ENCODE results near the gene TMEM179. TPM values are rescaled to one million over a fixed set of nuclear protein-coding genes. Genes with fewer than 3 reads are reported as not detected.

The TMEM179 gene
- total and polyA plus RNA-seq, 3 donors from 2014 or later = 4.9 to 12.1 (median 9.8) TPM

DNA sequence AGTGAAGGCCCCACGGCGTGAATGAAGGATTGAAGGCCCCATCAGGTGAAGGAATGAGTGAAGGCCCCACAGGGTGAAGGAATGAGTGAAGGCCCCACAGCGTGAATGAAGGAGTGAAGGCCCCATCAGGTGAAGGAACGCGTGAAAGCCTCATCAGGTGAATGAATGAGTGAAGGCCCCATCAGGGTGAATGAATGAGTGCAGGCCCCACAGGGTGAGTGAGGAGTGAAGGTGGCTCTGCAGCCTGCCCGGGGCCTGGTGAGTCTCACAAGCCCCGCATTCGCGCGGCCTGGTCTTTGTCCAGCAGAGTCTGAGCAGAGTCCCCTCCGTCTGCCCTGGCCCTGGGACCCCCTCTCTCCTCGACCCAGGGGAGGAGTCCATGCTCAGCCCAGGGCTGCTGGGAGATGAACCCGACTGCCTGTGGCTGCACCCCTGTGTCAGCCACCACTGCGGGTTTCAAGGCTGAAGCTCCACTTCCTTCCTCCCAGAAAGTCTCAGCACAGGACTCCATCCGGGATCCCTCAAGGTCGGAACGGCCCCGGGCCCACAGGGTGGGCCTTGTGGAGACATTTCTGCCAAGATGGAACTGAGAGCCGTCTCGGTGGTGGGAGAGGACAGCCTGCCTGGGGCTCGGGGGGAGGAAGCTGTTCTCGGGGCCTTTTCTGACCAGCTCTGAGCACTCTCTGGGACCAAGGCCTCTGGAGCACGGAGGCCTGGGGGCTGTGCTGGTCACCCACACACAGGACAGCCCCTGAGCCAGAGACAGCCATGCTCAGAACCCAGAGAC is 37.4 kb upstream of the TMEM179 start:
- intact Hi-C loops (cut with DNase I; ENCODE audit: low total_unique reads) = no loop called here
- DNase-seq = no peak
- Histone ChIP-seq H3K4me3 (no peak overlapping the region), H3K9me3 (no peaks in the 10 kb centered on the region), H3K27ac (no peak overlapping the region), H3K36me3 (ENCODE audit: low read depth, missing control alignments) (no peaks in the 10 kb centered on the region), H3K4me1 (no peaks in the 10 kb centered on the region), H3K27me3 (no peaks in the 10 kb centered on the region)
- WGBS, 2 donors = 70% methylated on average over 15 to 20 of the region's 23 CpGs
- TF ChIP-seq, protein P1, sequence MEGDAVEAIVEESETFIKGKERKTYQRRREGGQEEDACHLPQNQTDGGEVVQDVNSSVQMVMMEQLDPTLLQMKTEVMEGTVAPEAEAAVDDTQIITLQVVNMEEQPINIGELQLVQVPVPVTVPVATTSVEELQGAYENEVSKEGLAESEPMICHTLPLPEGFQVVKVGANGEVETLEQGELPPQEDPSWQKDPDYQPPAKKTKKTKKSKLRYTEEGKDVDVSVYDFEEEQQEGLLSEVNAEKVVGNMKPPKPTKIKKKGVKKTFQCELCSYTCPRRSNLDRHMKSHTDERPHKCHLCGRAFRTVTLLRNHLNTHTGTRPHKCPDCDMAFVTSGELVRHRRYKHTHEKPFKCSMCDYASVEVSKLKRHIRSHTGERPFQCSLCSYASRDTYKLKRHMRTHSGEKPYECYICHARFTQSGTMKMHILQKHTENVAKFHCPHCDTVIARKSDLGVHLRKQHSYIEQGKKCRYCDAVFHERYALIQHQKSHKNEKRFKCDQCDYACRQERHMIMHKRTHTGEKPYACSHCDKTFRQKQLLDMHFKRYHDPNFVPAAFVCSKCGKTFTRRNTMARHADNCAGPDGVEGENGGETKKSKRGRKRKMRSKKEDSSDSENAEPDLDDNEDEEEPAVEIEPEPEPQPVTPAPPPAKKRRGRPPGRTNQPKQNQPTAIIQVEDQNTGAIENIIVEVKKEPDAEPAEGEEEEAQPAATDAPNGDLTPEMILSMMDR (IDR thresholded peaks at IDR 0.05) = no peak
- no peak for TF ChIP-seq POLR2A (IDR thresholded peaks at IDR 0.05)

DNA sequence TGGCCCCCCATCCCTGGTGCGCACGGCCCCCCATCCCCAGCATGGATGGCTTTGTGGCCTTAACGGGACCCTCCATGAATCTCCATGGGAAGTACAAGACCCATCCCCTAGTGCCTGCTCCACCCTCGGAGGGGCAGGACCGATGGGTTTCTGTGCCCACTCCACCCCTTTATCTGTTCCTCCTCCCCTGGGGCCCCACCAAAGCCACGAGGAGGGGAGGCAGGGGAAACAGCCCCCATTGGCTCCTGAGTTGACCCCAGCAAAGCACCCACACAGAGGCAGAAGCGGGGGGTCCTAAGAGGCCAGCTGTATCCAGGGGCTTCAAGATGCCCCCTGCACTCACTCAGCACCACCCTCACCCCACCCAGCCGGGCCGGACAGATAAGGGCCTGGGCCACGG is 36.1 kb upstream of the TMEM179 start:
- no peak for TF ChIP-seq POLR2A (IDR thresholded peaks at IDR 0.05)
- TF ChIP-seq, protein P1 (IDR thresholded peaks at IDR 0.05) = no peak
- 75 to 86% methylated on average over 4 to 10 of the region's 10 CpGs for WGBS, 2 donors
- intact Hi-C loops (cut with DNase I; ENCODE audit: low total_unique reads) = no loop called here
- Histone ChIP-seq H3K36me3 (ENCODE audit: low read depth, missing control alignments) (no peaks in the 10 kb centered on the region), H3K27ac (no peak overlapping the region), H3K4me1 (no peaks in the 10 kb centered on the region), H3K27me3 (no peaks in the 10 kb centered on the region), H3K9me3 (no peaks in the 10 kb centered on the region), H3K4me3 (no peak overlapping the region)
- no peak for DNase-seq

DNA sequence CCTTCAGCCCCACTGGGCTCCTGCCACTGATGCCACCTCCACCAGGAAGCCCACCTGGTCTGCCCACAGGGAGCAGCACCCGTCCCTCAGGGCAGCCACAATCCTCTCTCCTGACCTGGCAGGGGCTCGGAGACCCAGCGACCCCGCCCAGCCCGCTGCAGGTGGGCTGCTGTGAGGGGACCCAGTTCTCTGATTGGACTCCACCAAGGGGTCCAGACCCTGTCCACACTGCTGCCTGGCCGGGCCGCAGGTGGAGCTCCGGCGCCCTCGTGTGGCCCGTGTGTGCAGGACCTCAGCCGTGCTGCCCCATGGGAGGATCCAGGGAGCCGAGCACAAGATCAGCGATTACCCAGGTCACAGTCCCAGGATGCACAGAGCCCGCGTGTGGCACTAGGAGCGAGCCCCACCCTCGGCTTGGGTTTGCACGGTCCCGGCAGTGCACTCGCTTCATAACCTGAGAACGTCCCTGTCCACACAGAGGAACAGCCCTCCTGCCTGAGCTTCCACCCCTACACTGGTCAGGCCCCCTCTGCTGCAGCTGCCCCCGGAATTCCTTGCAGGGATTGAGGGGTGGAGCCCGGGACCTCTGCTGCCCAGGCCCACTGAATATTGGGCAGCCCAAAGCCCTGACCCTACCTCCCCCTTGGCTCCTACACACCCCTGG is 35.4 kb upstream of the TMEM179 start:
- 14 to 38% methylated on average over 8 to 23 of the region's 24 CpGs for WGBS, 2 donors
- intact Hi-C loops (cut with DNase I; ENCODE audit: low total_unique reads) = loop anchor here (10.0 kb wide), 1 partner anchor 495 kb away; no protein-coding TSS in a partner anchor
- H3K4me3 ChIP-seq = no peak overlapping the region
- DNase-seq = peak; percentile 71
- no peaks in the 10 kb centered on the region for H3K36me3 ChIP-seq (ENCODE audit: low read depth, missing control alignments)
- no peaks in the 10 kb centered on the region for H3K9me3 ChIP-seq
- H3K27ac ChIP-seq = no peak overlapping the region
- H3K4me1 ChIP-seq = no peaks in the 10 kb centered on the region
- H3K27me3 ChIP-seq = no peaks in the 10 kb centered on the region
- TF ChIP-seq, protein P1 (IDR thresholded peaks at IDR 0.05) = peak; percentile 60 to 76 (median 75)
- no peak for TF ChIP-seq POLR2A (IDR thresholded peaks at IDR 0.05)

DNA sequence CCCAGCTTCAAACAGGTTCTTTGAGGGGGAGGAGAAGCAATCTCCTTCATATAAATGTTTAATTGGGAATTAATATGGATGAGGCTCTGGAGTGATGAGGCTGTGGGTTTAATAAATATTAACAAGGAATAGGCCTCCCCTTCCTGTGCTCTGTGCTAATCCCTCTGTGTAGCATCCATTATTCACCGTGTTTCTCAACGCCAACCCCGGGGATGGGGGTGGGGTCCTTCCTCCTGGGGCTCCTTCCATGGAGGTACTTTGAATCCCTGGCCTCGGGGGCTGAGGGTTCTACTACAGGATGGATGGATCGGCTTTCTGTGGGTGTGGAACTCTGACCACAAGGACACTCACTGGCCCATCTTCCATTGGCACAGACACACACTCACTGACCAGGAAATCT is 34.9 kb upstream of the TMEM179 start:
- H3K4me3 ChIP-seq = no peak overlapping the region
- no peak for DNase-seq
- WGBS, 2 donors = 41 to 75% methylated on average over 4 to 5 of the region's 5 CpGs
- H3K9me3 ChIP-seq = no peaks in the 10 kb centered on the region
- no peaks in the 10 kb centered on the region for H3K4me1 ChIP-seq
- no peaks in the 10 kb centered on the region for H3K27me3 ChIP-seq
- no peaks in the 10 kb centered on the region for H3K36me3 ChIP-seq (ENCODE audit: low read depth, missing control alignments)
- no peak overlapping the region for H3K27ac ChIP-seq
- intact Hi-C loops (cut with DNase I; ENCODE audit: low total_unique reads) = loop anchor here (10.0 kb wide), 1 partner anchor 495 kb away; no protein-coding TSS in a partner anchor
- TF ChIP-seq POLR2A (IDR thresholded peaks at IDR 0.05) = no peak
- TF ChIP-seq, protein P1 (IDR thresholded peaks at IDR 0.05) = no peak
